GM10266 (cell line): Measurements from ENCODE around the gene RAB7B.

Source experiments
- DNase-seq: peaks from one replicate; pipeline ENCODE4 v3.0.0; 2012; ENCODE audit errors: extremely low spot score
- CTCF ChIP-seq: IDR thresholded peaks from 2 replicates; pipeline ENCODE4 v1.5.1; 2012; ENCODE audit warnings: mild to moderate bottlenecking, low read depth; ENCODE audit not compliant: control insufficient read depth, insufficient read depth; ENCODE audit errors: missing control alignments

Gene RAB7B

GRCh38 chr1:205959789-205960188 is 43.4 kb downstream of the RAB7B start:
- DNase-seq = no peak
- no peak for TF ChIP-seq CTCF

GRCh38 chr1:205955499-205955898 is 47.7 kb downstream of the RAB7B start:
- no peak for DNase-seq
- TF ChIP-seq CTCF = no peak

- no peak for DNase-seq
- TF ChIP-seq CTCF = no peak
Measured at GRCh38 chr1:205954819-205955404, 48.3 kb downstream of the RAB7B start.

- no peak for TF ChIP-seq CTCF
- DNase-seq = no peak
Measured at GRCh38 chr1:205951746-205952145, 51.4 kb downstream of the RAB7B start.

GRCh38 chr1:205950826-205951549 is 52.2 kb downstream of the RAB7B start:
- DNase-seq = no peak
- TF ChIP-seq CTCF = no peak

- DNase-seq = no peak
- TF ChIP-seq CTCF = no peak
Measured at GRCh38 chr1:205950280-205950679, 52.9 kb downstream of the RAB7B start.

- DNase-seq = no peak
- no peak for TF ChIP-seq CTCF
Measured at GRCh38 chr1:205949753-205950152, 53.4 kb downstream of the RAB7B start.
